Loucy (cell line): ENCODE results near the gene APC.

ENCODE experiments used
- H2AFZ ChIP-seq: fragments of 200-600 bp; sonication (generic); 2 replicates; pipeline ENCODE4 v1.6.0; 2016; ENCODE audit warnings: antibody characterized with exemption, mild to moderate bottlenecking, low read length, moderate library complexity
- H3F3A ChIP-seq: fragments of 200-600 bp; 2 replicates; pipeline ENCODE4 v1.6.0; 2016; ENCODE audit warnings: antibody characterized with exemption, low read depth, mild to moderate bottlenecking
- H3K27me3 ChIP-seq: fragments of 200-600 bp; sonication (generic); 2 replicates; pipeline ENCODE4 v1.6.1; 2014; ENCODE audit warnings: low read length, mild to moderate bottlenecking; ENCODE audit not compliant: insufficient read depth, poor library complexity, severe bottlenecking
- H3K36me3 ChIP-seq: fragments of 200-600 bp; sonication (generic); 2 replicates; pipeline ENCODE4 v1.6.1; 2016; ENCODE audit warnings: low read length; ENCODE audit not compliant: insufficient read depth
- H3K4me1 ChIP-seq: fragments of 200-600 bp; sonication (generic); 2 replicates; pipeline ENCODE4 v1.5.1; 2014; ENCODE audit warnings: low read length, mild to moderate bottlenecking; ENCODE audit not compliant: insufficient read depth, poor library complexity, severe bottlenecking
- H3K4me2 ChIP-seq: fragments of 200-600 bp; sonication (generic); 2 replicates; pipeline ENCODE4 v1.6.0; 2014; ENCODE audit warnings: antibody characterized with exemption, low read length, low read depth, mild to moderate bottlenecking; ENCODE audit not compliant: poor library complexity, severe bottlenecking
- H3K4me3 ChIP-seq: fragments of 200-600 bp; sonication (generic); 2 replicates; pipeline ENCODE4 v1.5.1; 2014; ENCODE audit warnings: low read length, mild to moderate bottlenecking, mixed read lengths; ENCODE audit not compliant: poor library complexity, severe bottlenecking
- H3K79me2 ChIP-seq: fragments of 200-600 bp; sonication (generic); 2 replicates; pipeline ENCODE4 v1.6.1; 2014; ENCODE audit warnings: low read length; ENCODE audit not compliant: insufficient read depth
- H3K9ac ChIP-seq: fragments of 200-600 bp; sonication (generic); 2 replicates; pipeline ENCODE4 v1.6.0; 2014; ENCODE audit warnings: mild to moderate bottlenecking, low read depth, low read length, moderate library complexity; ENCODE audit not compliant: poor library complexity, severe bottlenecking
- H3K9me2 ChIP-seq: fragments of 200-600 bp; sonication (generic); replicated peaks from 2 replicates; pipeline ENCODE4 v1.6.1; 2016; ENCODE audit warnings: low read depth, low read length, mixed read lengths
- H3K9me3 ChIP-seq: fragments of 200-600 bp; sonication (generic); 2 replicates; pipeline ENCODE4 v1.6.1; 2014; ENCODE audit warnings: mild to moderate bottlenecking, antibody characterized with exemption, low read length, low read depth; ENCODE audit not compliant: insufficient read depth
- H4K20me1 ChIP-seq: fragments of 200-600 bp; sonication (generic); 2 replicates; pipeline ENCODE4 v1.6.0; 2014; ENCODE audit warnings: antibody characterized with exemption, low read length, mild to moderate bottlenecking; ENCODE audit not compliant: insufficient read depth, poor library complexity, severe bottlenecking
- CTCF ChIP-seq: fragments of 200-600 bp; sonication (generic); conservative IDR thresholded peaks from 2 replicates; pipeline ENCODE4 v1.5.1; 2014; ENCODE audit warnings: mild to moderate bottlenecking, antibody characterized with exemption, low read length
- EZH2phosphoT487 ChIP-seq: fragments of 200-600 bp; IDR thresholded peaks from 2 replicates; pipeline ENCODE4 v1.6.1; 2018; ENCODE audit warnings: antibody characterized with exemption, mild to moderate bottlenecking, moderate library complexity, borderline replicate concordance

Gene APC

GRCh38 chr5:112735702-112736101 lies 2.0 kb upstream of the APC start:
- Histone ChIP-seq H3K4me2 (no peak overlapping the region), H3K27me3 (no peaks in the 10 kb centered on the region), H3K4me3 (no peak overlapping the region), H2AFZ (no peak overlapping the region), H3K9ac (no peak overlapping the region), H3K4me1 (peaks cover 8% of the 10 kb centered on the region), H3F3A (no peaks in the 10 kb centered on the region), H4K20me1 (peaks cover 6% of the 10 kb centered on the region), H3K9me2 (no peaks in the 10 kb centered on the region), H3K79me2 (peaks cover 37% of the 10 kb centered on the region; the same call in 1 of the 2 replicates), H3K9me3 (no peaks in the 10 kb centered on the region), H3K36me3 (no peaks in the 10 kb centered on the region)
- TF ChIP-seq EZH2phosphoT487 (no peak), CTCF (no peak)

GRCh38 chr5:112737070-112737462 lies 619 bp upstream of the APC start:
- H3K4me1 ChIP-seq, result peaks cover 12% of the 10 kb centered on the region
- peak overlapping the region; percentile 69 for H3K9ac ChIP-seq
- peak overlapping the region; percentile 82 for H2AFZ ChIP-seq

GRCh38 chr5:112738191-112738560 lies 491 bp downstream of the APC start:
- H3K9ac ChIP-seq, result peak overlapping the region; percentile 69

More at GRCh38 chr5:112737070-112737462, 619 bp upstream of the APC start:
- H3K4me2 ChIP-seq, result peak overlapping the region; percentile 75
- no peaks in the 10 kb centered on the region for H3K36me3 ChIP-seq
- no peak for TF ChIP-seq CTCF
- no peak for TF ChIP-seq EZH2phosphoT487
- H4K20me1 ChIP-seq, result peaks cover 9% of the 10 kb centered on the region
- no peaks in the 10 kb centered on the region for H3F3A ChIP-seq
- no peaks in the 10 kb centered on the region for H3K27me3 ChIP-seq
- peaks cover 40% of the 10 kb centered on the region for H3K79me2 ChIP-seq
- H3K4me3 ChIP-seq, result peak overlapping the region; percentile 92
- H3K9me3 ChIP-seq, result no peaks in the 10 kb centered on the region
- H3K9me2 ChIP-seq, result no peaks in the 10 kb centered on the region

More at GRCh38 chr5:112738191-112738560, 491 bp downstream of the APC start:
- no peaks in the 10 kb centered on the region for H3K27me3 ChIP-seq
- no peaks in the 10 kb centered on the region for H3K9me2 ChIP-seq
- H3K4me3 ChIP-seq, result peak overlapping the region; percentile 92
- peak overlapping the region; percentile 82 for H2AFZ ChIP-seq
- no peaks in the 10 kb centered on the region for H3K9me3 ChIP-seq
- H3K79me2 ChIP-seq, result peaks cover 49% of the 10 kb centered on the region
- no peaks in the 10 kb centered on the region for H3K36me3 ChIP-seq
- H3K4me1 ChIP-seq, result peaks cover 18% of the 10 kb centered on the region
- peaks cover 9% of the 10 kb centered on the region for H4K20me1 ChIP-seq
- H3F3A ChIP-seq, result no peaks in the 10 kb centered on the region
- H3K4me2 ChIP-seq, result peak overlapping the region; percentile 75
- no peak for TF ChIP-seq CTCF
- no peak for TF ChIP-seq EZH2phosphoT487
